Activated CD8-positive, alpha-beta memory T cell treated with anti-CD3 and anti-CD28 coated beads for 48 hours (primary cell): Measurements from ENCODE around the gene CDK10.
"Not testable (repeated sequence)": the region's sequence is repeated elsewhere in the genome, so short reads cannot be mapped to it uniquely, and the experiment has no call there.

Experiments
- DNase-seq, 3 experiments: peaks; one replicate each; pipeline ENCODE4 v3.0.0-alpha.2; 2020; ENCODE audit warnings: low read depth in 2 of 3, low spot score in 2 of 3

The CDK10 gene

GRCh38 chr16:89695086-89695874, 8.8 kb downstream of the CDK10 start:
- DNase-seq, result no peak

GRCh38 chr16:89695875-89696669, 9.6 kb downstream of the CDK10 start:
- no peak for DNase-seq

- no peak for DNase-seq
Observed at GRCh38 chr16:89696670-89697128, 10.2 kb downstream of the CDK10 start.

- DNase-seq, result no peak
Observed at GRCh38 chr16:89697161-89697615, 10.7 kb downstream of the CDK10 start.

GRCh38 chr16:89697616-89698331, 11.3 kb downstream of the CDK10 start:
- DNase-seq, result no peak

- not testable (repeated sequence) for DNase-seq
Observed at GRCh38 chr16:89698717-89699116, 12.2 kb downstream of the CDK10 start.

- DNase-seq, result not testable (repeated sequence)
Observed at GRCh38 chr16:89699629-89700099, 13.2 kb downstream of the CDK10 start.

GRCh38 chr16:89700100-89700648, 13.7 kb downstream of the CDK10 start:
- peak; percentile 90 to 96 (median 95) for DNase-seq

GRCh38 chr16:89700649-89701424, 14.3 kb downstream of the CDK10 start:
- no peak for DNase-seq

- DNase-seq, result peak; percentile 89 to 95 (median 94)
Observed at GRCh38 chr16:89701425-89702406, 15.2 kb downstream of the CDK10 start, which contains the start of gene SPATA2L. Gene SPATA2L, minus strand, starts transcription at chr16:89701705. Its CDS starts 473 bp downstream, at chr16:89701232.

GRCh38 chr16:89704281-89704680, 17.8 kb downstream of the CDK10 start:
- DNase-seq, result no peak

GRCh38 chr16:89705006-89705405, 18.5 kb downstream of the CDK10 start:
- no peak for DNase-seq

- DNase-seq, result no peak
Observed at GRCh38 chr16:89706518-89707260, 20.2 kb downstream of the CDK10 start.

GRCh38 chr16:89707695-89708094, 21.2 kb downstream of the CDK10 start:
- DNase-seq, result no peak

GRCh38 chr16:89708481-89708931, 22.0 kb downstream of the CDK10 start:
- DNase-seq, result no peak

GRCh38 chr16:89709166-89709565, 22.7 kb downstream of the CDK10 start:
- DNase-seq, result no peak

GRCh38 chr16:89709716-89710432, 23.4 kb downstream of the CDK10 start:
- DNase-seq, result no peak
